Measurements from ENCODE around the gene KCNG3. TPM values are rescaled to one million over a fixed set of nuclear protein-coding genes. Genes with fewer than 3 reads are reported as not detected.

KCNG3 gene, protein sequence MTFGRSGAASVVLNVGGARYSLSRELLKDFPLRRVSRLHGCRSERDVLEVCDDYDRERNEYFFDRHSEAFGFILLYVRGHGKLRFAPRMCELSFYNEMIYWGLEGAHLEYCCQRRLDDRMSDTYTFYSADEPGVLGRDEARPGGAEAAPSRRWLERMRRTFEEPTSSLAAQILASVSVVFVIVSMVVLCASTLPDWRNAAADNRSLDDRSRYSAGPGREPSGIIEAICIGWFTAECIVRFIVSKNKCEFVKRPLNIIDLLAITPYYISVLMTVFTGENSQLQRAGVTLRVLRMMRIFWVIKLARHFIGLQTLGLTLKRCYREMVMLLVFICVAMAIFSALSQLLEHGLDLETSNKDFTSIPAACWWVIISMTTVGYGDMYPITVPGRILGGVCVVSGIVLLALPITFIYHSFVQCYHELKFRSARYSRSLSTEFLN
- total RNA-seq = 0.88 TPM
- polyA plus RNA-seq (ENCODE audit: insufficient read depth, low read depth, low replicate concordance) = 0.19 TPM
- long read RNA-seq, donor 1 = 0 reads
- long read RNA-seq, donor 2 = 0 reads
- long read RNA-seq, donor 3 = 0 reads
- long read RNA-seq, donor 4 = 0 reads
- long read RNA-seq, donor 5 = 0 reads
- long read RNA-seq, donor 6 = 0 reads
- long read RNA-seq, donor 7 = 0 reads
- long read RNA-seq, donor 8 = 0 reads
- long read RNA-seq, donor 9 = 0 reads
- long read RNA-seq, donor 10 = 0 reads

- peak within 1 kb of the TSS in 1 of 2 donors; percentile 37 for H3K27ac ChIP-seq (ENCODE audit: low read depth in 2 of 2, low read length in 2 of 2)
- TF ChIP-seq, protein P1, sequence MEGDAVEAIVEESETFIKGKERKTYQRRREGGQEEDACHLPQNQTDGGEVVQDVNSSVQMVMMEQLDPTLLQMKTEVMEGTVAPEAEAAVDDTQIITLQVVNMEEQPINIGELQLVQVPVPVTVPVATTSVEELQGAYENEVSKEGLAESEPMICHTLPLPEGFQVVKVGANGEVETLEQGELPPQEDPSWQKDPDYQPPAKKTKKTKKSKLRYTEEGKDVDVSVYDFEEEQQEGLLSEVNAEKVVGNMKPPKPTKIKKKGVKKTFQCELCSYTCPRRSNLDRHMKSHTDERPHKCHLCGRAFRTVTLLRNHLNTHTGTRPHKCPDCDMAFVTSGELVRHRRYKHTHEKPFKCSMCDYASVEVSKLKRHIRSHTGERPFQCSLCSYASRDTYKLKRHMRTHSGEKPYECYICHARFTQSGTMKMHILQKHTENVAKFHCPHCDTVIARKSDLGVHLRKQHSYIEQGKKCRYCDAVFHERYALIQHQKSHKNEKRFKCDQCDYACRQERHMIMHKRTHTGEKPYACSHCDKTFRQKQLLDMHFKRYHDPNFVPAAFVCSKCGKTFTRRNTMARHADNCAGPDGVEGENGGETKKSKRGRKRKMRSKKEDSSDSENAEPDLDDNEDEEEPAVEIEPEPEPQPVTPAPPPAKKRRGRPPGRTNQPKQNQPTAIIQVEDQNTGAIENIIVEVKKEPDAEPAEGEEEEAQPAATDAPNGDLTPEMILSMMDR (IDR thresholded peaks at IDR 0.05; ENCODE audit: borderline replicate concordance, extremely low read depth, insufficient read depth) = no peak
- no peaks in the 10 kb centered on the region for H3K9me3 ChIP-seq (ENCODE audit: control insufficient read depth in 2 of 3, insufficient read depth in 1 of 3, low read length in 3 of 3)
- no peak for FAIRE-seq
- H3K9ac ChIP-seq (ENCODE audit: low read length in 3 of 3) = peak within 1 kb of the TSS in 2 of 3 donors; percentile 22 to 32
- intact Hi-C loops (cut with DNase I) = no loop called here
- H3K27me3 ChIP-seq (ENCODE audit: control insufficient read depth, insufficient read depth, low read length) = peaks cover 7% of the 10 kb centered on the region
- H3K4me1 ChIP-seq (ENCODE audit: control insufficient read depth in 2 of 3, insufficient read depth in 2 of 3, low read depth in 1 of 3, low read length in 3 of 3) = no peaks in the 10 kb centered on the region
- H3K36me3 ChIP-seq (ENCODE audit: control insufficient read depth in 2 of 3, insufficient read depth in 3 of 3, low read length in 3 of 3) = no peaks in the 10 kb centered on the region
- H3K4me3 ChIP-seq (ENCODE audit: low read length in 3 of 3) = peak within 1 kb of the TSS; percentile 56 to 64 (median 61)
- peak; percentile 79 to 89 (median 83) for DNase-seq
These were observed at the start of gene KCNG3 for GRCh38 chr2:42493468-42494354. KCNG3 (minus strand) TSS chr2:42493982; CDS start chr2:42493501, 481 bp downstream.

- H3K27me3 ChIP-seq (ENCODE audit: control insufficient read depth, insufficient read depth, low read length) = no peaks in the 10 kb centered on the region
These were observed 49.1 kb upstream of the KCNG3 start for GRCh38 chr2:42542871-42543270.

GRCh38 chr2:42537493-42537892, 43.7 kb upstream of the KCNG3 start:
- H3K9me3 ChIP-seq (ENCODE audit: control insufficient read depth in 2 of 3, insufficient read depth in 1 of 3, low read length in 3 of 3) = no peaks in the 10 kb centered on the region
- no peaks in the 10 kb centered on the region for H3K4me1 ChIP-seq (ENCODE audit: control insufficient read depth in 2 of 3, insufficient read depth in 2 of 3, low read depth in 1 of 3, low read length in 3 of 3)
- H3K27ac ChIP-seq (ENCODE audit: low read depth in 2 of 2, low read length in 2 of 2) = no peak overlapping the region
- intact Hi-C loops (cut with DNase I) = no loop called here
- no peak for FAIRE-seq
- TF ChIP-seq, protein P1 (IDR thresholded peaks at IDR 0.05; ENCODE audit: borderline replicate concordance, extremely low read depth, insufficient read depth) = no peak
- no peak overlapping the region for H3K4me3 ChIP-seq (ENCODE audit: low read length in 3 of 3)
- no peak overlapping the region for H3K9ac ChIP-seq (ENCODE audit: low read length in 3 of 3)
- H3K27me3 ChIP-seq (ENCODE audit: control insufficient read depth, insufficient read depth, low read length) = no peaks in the 10 kb centered on the region
- no peak for DNase-seq
- H3K36me3 ChIP-seq (ENCODE audit: control insufficient read depth in 2 of 3, insufficient read depth in 3 of 3, low read length in 3 of 3) = no peaks in the 10 kb centered on the region

More at GRCh38 chr2:42542871-42543270, 49.1 kb upstream of the KCNG3 start:
- Histone ChIP-seq H3K9ac (ENCODE audit: low read length in 3 of 3) (no peak overlapping the region), H3K9me3 (ENCODE audit: control insufficient read depth in 2 of 3, insufficient read depth in 1 of 3, low read length in 3 of 3) (no peaks in the 10 kb centered on the region), H3K36me3 (ENCODE audit: control insufficient read depth in 2 of 3, insufficient read depth in 3 of 3, low read length in 3 of 3) (no peaks in the 10 kb centered on the region), H3K4me3 (ENCODE audit: low read length in 3 of 3) (no peak overlapping the region), H3K4me1 (ENCODE audit: control insufficient read depth in 2 of 3, insufficient read depth in 2 of 3, low read depth in 1 of 3, low read length in 3 of 3) (no peaks in the 10 kb centered on the region), H3K27ac (ENCODE audit: low read depth in 2 of 2, low read length in 2 of 2) (no peak overlapping the region)
- TF ChIP-seq, protein P1 (IDR thresholded peaks at IDR 0.05; ENCODE audit: borderline replicate concordance, extremely low read depth, insufficient read depth) = no peak
- FAIRE-seq (no peak), DNase-seq (no peak)
- intact Hi-C loops (cut with DNase I) = no loop called here

Data from kidney (tissue), 22 donors.